Neural progenitor cell (in vitro differentiated cells): ENCODE results near the gene NOTCH3. TPM values are rescaled to one million over a fixed set of nuclear protein-coding genes. Genes with fewer than 3 reads are reported as not detected.

Experiments used
- DNase-seq: peaks from one replicate; pipeline ENCODE4 v3.0.0-alpha.2; 2016; ENCODE audit warnings: low spot score
- H2AFZ ChIP-seq: fragments of 200-600 bp; sonication (generic); replicated peaks from 2 replicates; pipeline ENCODE4 v1.6.1; 2016; ENCODE audit warnings: antibody characterized with exemption
- H3F3A ChIP-seq: fragments of 200-600 bp; sonication (generic); 2 replicates; pipeline ENCODE4 v1.6.1; 2016; ENCODE audit warnings: antibody characterized with exemption, low read depth
- H3K27ac ChIP-seq: fragments of 200-600 bp; sonication (generic); 2 replicates; pipeline ENCODE4 v1.5.1; 2016; ENCODE audit warnings: mild to moderate bottlenecking
- H3K27me3 ChIP-seq: fragments of 200-600 bp; sonication (generic); 2 replicates; pipeline ENCODE4 v1.6.1; 2016; ENCODE audit warnings: mild to moderate bottlenecking, moderate library complexity
- H3K36me3 ChIP-seq: fragments of 200-600 bp; sonication (generic); 2 replicates; pipeline ENCODE4 v1.5.1; 2016
- H3K4me1 ChIP-seq: fragments of 200-600 bp; sonication (generic); 2 replicates; pipeline ENCODE4 v1.6.1; 2016; ENCODE audit warnings: mixed run types
- H3K4me2 ChIP-seq: fragments of 200-600 bp; sonication (generic); 2 replicates; pipeline ENCODE4 v1.6.1; 2016
- H3K4me3 ChIP-seq: fragments of 200-600 bp; sonication (generic); 2 replicates; pipeline ENCODE4 v1.5.1; 2016
- H3K79me2 ChIP-seq: fragments of 200-600 bp; sonication (generic); 2 replicates; pipeline ENCODE4 v1.6.1; 2016; ENCODE audit warnings: low read depth
- H3K9ac ChIP-seq: fragments of 200-600 bp; sonication (generic); 2 replicates; pipeline ENCODE4 v1.6.1; 2016
- H3K9me3 ChIP-seq: fragments of 200-600 bp; sonication (generic); 2 replicates; pipeline ENCODE4 v1.5.1; 2016; ENCODE audit warnings: low read depth
- H4K20me1 ChIP-seq: fragments of 200-600 bp; sonication (generic); 2 replicates; pipeline ENCODE4 v1.6.1; 2016; ENCODE audit warnings: low read depth
- H3K27ac Mint-ChIP-seq: 3 replicates; pipeline ENCODE4 v1.8.0; 2021; ENCODE audit warnings: mixed read lengths
- H3K27me3 Mint-ChIP-seq: 2 replicates; pipeline ENCODE4 v1.8.0; 2022; ENCODE audit warnings: low read depth, mild to moderate bottlenecking, inconsistent platforms, moderate library complexity, mixed read lengths; ENCODE audit not compliant: insufficient read depth
- H3K36me3 Mint-ChIP-seq: 3 replicates; pipeline ENCODE4 v1.8.0; 2021; ENCODE audit warnings: mixed read lengths
- H3K4me1 Mint-ChIP-seq: 3 replicates; pipeline ENCODE4 v1.8.0; 2021; ENCODE audit warnings: mixed read lengths
- H3K4me3 Mint-ChIP-seq: 3 replicates; pipeline ENCODE4 v1.8.0; 2021; ENCODE audit warnings: mild to moderate bottlenecking, moderate library complexity, mixed read lengths
- H3K9me3 Mint-ChIP-seq: 3 replicates; pipeline ENCODE4 v1.8.0; 2020; ENCODE audit warnings: mixed read lengths
- CTCF ChIP-seq: fragments of 200-600 bp; sonication (generic); IDR thresholded peaks from 2 replicates; pipeline ENCODE4 v1.5.1; 2017; ENCODE audit warnings: antibody characterized with exemption, mild to moderate bottlenecking
- EZH2 ChIP-seq: fragments of 200-600 bp; sonication (generic); IDR thresholded peaks from 2 replicates; pipeline ENCODE4 v1.6.1; 2017; ENCODE audit warnings: antibody characterized with exemption, mild to moderate bottlenecking, moderate library complexity
- microRNA-seq: library from miRNA; unstranded; fragments of <30 nt; microRNA quantifications from one replicate; pipeline ENCODE4, GENCODE V29; 2016
- small RNA-seq: library from RNA; depleted of rRNA; stranded (forward); fragments of <200 nt; gene quantifications from one replicate; pipeline ENCODE3, GENCODE V24; 2015
- total RNA-seq: library from RNA; depleted of rRNA; stranded (reverse); fragments of >200 nt; gene quantifications from 2 replicates; pipeline ENCODE4 v1.2.3, GENCODE V29; 2015; ENCODE audit warnings: low replicate concordance

The NOTCH3 gene
- total RNA-seq, 1 donor from 2014 or later, result 17.1 TPM

- no peaks in the 10 kb centered on the region for H3K4me1 ChIP-seq
Observed at GRCh38 chr19:15109768-15110417, 90.9 kb downstream of the NOTCH3 start.

More at GRCh38 chr19:15109768-15110417, 90.9 kb downstream of the NOTCH3 start:
- no peak for TF ChIP-seq CTCF
- no peak for TF ChIP-seq EZH2
- Histone ChIP-seq H3K4me3 (no peak overlapping the region), H3K79me2 (peaks cover 21% of the 10 kb centered on the region), H3K27me3 (no peaks in the 10 kb centered on the region), H3F3A (peaks cover 26% of the 10 kb centered on the region), H3K36me3 (peaks cover 3% of the 10 kb centered on the region), H3K9me3 (no peaks in the 10 kb centered on the region), H3K4me2 (no peak overlapping the region), H3K9ac (no peak overlapping the region), H4K20me1 (no peaks in the 10 kb centered on the region), H2AFZ (no peak overlapping the region), H3K27ac (no peak overlapping the region)
- Mint-ChIP-seq H3K27me3 (peaks cover 3% of the 10 kb centered on the region), H3K4me3 (no peak overlapping the region), H3K36me3 (peaks cover 10% of the 10 kb centered on the region), H3K27ac (no peak overlapping the region), H3K4me1 (peaks cover 12% of the 10 kb centered on the region), H3K9me3 (peaks cover 8% of the 10 kb centered on the region)
- no peak for DNase-seq

Small RNA genes within 50 kb of the gene (microRNA-seq; reads per million reads assigned to microRNA genes)
- gene MIR6795, result 1.1 reads per million

Small RNA genes within 50 kb of the gene (small RNA-seq; reads per million reads assigned to genes)
- gene MIR6795 (not detected), gene RNU6-782P (not detected)

Other genes with a start within 250 kb of the NOTCH3 start
- gene SLC1A6, start 221.1 kb downstream of the NOTCH3 start, total RNA-seq, result 15.0 and 21.5 TPM in 2 replicates
- not detected in 2 replicates for gene CASP14, start 151.5 kb downstream of the NOTCH3 start, total RNA-seq
- gene OR1I1, start 118.8 kb downstream of the NOTCH3 start, total RNA-seq, result not detected in 2 replicates
- gene SYDE1, start 93.6 kb downstream of the NOTCH3 start, total RNA-seq, result 8.0 and 25.2 TPM in 2 replicates
- gene EPHX3, start 31.5 kb upstream of the NOTCH3 start, total RNA-seq, result 2.2 and 2.3 TPM in 2 replicates
- 14.5 and 20.9 TPM in 2 replicates for gene BRD4, start 131.5 kb upstream of the NOTCH3 start, total RNA-seq
- 20.1 and 23.7 TPM in 2 replicates for gene AKAP8, start 178.8 kb upstream of the NOTCH3 start, total RNA-seq
- 131 and 210 TPM in 2 replicates for gene AKAP8L, start 218.0 kb upstream of the NOTCH3 start, total RNA-seq
- gene WIZ, start 249.0 kb upstream of the NOTCH3 start, total RNA-seq, result 9.1 and 30.3 TPM in 2 replicates